H1 (cell line): Measurements from ENCODE around the gene TXNL4A. TPM values are rescaled to one million over a fixed set of nuclear protein-coding genes. Genes with fewer than 3 reads are reported as not detected.

ENCODE experiments used
- HDAC2 ChIP-seq, 2 experiments: fragments of 300-600 bp in 1 of 2; sonication (generic) in 1 of 2; IDR thresholded peaks; 2 replicates each; pipeline ENCODE4 v1.6.1; 2011 to 2012; ENCODE audit warnings: low read depth in 2 of 2, low read length in 2 of 2, mild to moderate bottlenecking in 2 of 2, moderate library complexity in 2 of 2, borderline replicate concordance in 1 of 2, inconsistent platforms in 1 of 2
- RBBP5 ChIP-seq: IDR thresholded peaks from 2 replicates; pipeline ENCODE4 v1.7.1; 2012; ENCODE audit warnings: low read depth, mild to moderate bottlenecking, inconsistent platforms, low read length, moderate library complexity, borderline replicate concordance
- SUZ12 ChIP-seq: fragments of 200-600 bp; sonication (generic); IDR thresholded peaks from 2 replicates; pipeline ENCODE4 v1.6.1; 2012; ENCODE audit warnings: mild to moderate bottlenecking, inconsistent platforms, low read length, moderate library complexity, mixed read lengths
- TAF1 ChIP-seq: IDR thresholded peaks from 2 replicates; pipeline ENCODE4 v1.6.1; 2011; ENCODE audit warnings: mild to moderate bottlenecking, low read depth, low read length
- TCF12 ChIP-seq: IDR thresholded peaks from 2 replicates; pipeline ENCODE4 v1.6.1; 2011; ENCODE audit warnings: low read depth, mild to moderate bottlenecking, low read length
- polyA plus RNA-seq, 7 experiments: library from polyadenylated mRNA; depleted of rRNA in 3 of 7; stranded (reverse) in 5 of 7; unstranded in 2 of 7; fragments of >200 nt in 5 of 7; fragments of 200-250 nt in 2 of 7; gene quantifications; 1 replicate in 5 of 7; 2 replicates in 1 of 7; 4 replicates in 1 of 7; pipeline versions ENCODE4 v1.2.1 to v1.2.3, GENCODE V29; 2011 to 2013; ENCODE audit warnings: missing spikeins in 2 of 7, mixed read lengths in 2 of 7
- total RNA-seq: library from RNA; stranded (reverse); fragmentation: NEBNext Ultra II Directional; extraction: Animal tissue kit (Norgen Biotek cat#: 25700); gene quantifications from 2 replicates; pipeline ENCODE4 v1.2.1, GENCODE V29; 2021

The TXNL4A gene
- total and polyA plus RNA-seq, 2 of the 8 experiments (the other 6 are each of a cell fraction or from before 2014, with no cell fraction given), result 169 to 181 TPM

DNA sequence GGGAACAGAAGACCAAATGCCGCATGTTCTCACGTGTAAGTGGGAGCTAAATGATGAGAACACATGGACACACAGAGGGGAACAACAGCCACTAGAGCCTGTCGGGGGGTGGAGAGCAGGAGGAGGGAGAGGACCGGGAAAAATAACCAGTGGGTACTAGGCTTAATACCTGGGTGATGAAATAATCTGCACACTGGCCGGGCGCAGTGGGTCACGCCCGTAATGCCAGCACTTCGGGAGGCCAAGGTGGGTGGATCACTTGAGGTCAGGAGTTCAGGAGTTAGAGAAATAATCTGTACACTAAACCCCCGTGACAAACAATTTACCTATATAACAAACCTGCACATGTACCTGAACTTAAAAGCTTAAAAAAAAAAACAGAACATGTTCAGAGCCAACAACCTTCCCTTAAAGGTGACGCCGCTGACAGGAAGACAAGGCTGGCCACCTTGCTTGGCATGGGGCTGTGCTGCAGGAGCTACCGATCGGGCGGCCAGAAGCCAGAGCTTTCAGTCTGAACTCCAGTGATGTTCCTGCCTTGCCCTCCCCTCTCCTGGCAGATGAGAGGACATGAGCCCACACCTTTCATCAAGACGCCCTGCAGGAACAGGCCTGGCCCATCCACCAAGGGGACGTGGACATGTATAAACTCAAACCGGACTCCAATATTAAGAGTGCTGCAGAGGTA lies 48.1 kb downstream of the TXNL4A start (continued):
- TF ChIP-seq TCF12, result no peak
- TF ChIP-seq SUZ12, result no peak
- no peak for TF ChIP-seq HDAC2 (IDR thresholded peaks at IDR 0.05; ENCODE audit: borderline replicate concordance in 1 of 2, low read depth in 2 of 2, low read length in 2 of 2)
- no peak for TF ChIP-seq TAF1
- TF ChIP-seq RBBP5, result no peak
- TF ChIP-seq, all 59 proteins: peak for 0
